PC-3 (cell line): ENCODE data around the gene AKR1C8. TPM values are rescaled to one million over a fixed set of nuclear protein-coding genes. Genes with fewer than 3 reads are reported as not detected.
"Not testable (repeated sequence)": the region's sequence is repeated elsewhere in the genome, so short reads cannot be mapped to it uniquely, and the experiment has no call there.

ENCODE experiments used
- ATAC-seq: fragments of 200-7000 bp; cut with Tn5 transposase; 2 replicates; pipeline ENCODE4 v1.9.1; 2020; ENCODE audit warnings: mild to moderate bottlenecking, moderate library complexity
- BruUV-seq: library from RNA; stranded (reverse); fragments of 400-500 nt; replicated peaks from 2 replicates; lab custom pipeline; 2021; lab: Mats Ljungman, UMichigan
- CTCF ChIA-PET: fragments of 300-600 bp; sonication (Branson Sonifier 250); formaldehyde crosslinking; loops from one replicate; lab custom pipeline; 2022; ENCODE audit warnings: antibody characterized with exemption; lab: Charles Lee
- POLR2A ChIA-PET: fragments of 300-600 bp; sonication (Branson Sonifier 250); formaldehyde crosslinking; loops from one replicate; lab custom pipeline; 2022; ENCODE audit warnings: antibody characterized with exemption; ENCODE audit not compliant: unreplicated experiment; lab: Charles Lee
- DNase-seq: peaks from one replicate; pipeline ENCODE4 v3.0.0-alpha.2; 2015
- H2AFZ ChIP-seq: fragments of 300-600 bp; sonication (generic); 2 replicates; pipeline ENCODE4 v1.6.0; 2016; ENCODE audit warnings: antibody characterized with exemption, low read length
- H3F3A ChIP-seq: fragments of 300-600 bp; sonication (generic); one replicate; pipeline ENCODE4 v1.6.0; 2017; ENCODE audit warnings: antibody characterized with exemption, low read length, control low read depth, mild to moderate bottlenecking; ENCODE audit not compliant: unreplicated experiment
- H3K27ac ChIP-seq: fragments of 300-600 bp; sonication (generic); 2 replicates; pipeline ENCODE4 v1.5.1; 2016; ENCODE audit warnings: mild to moderate bottlenecking, low read length
- H3K27me3 ChIP-seq: fragments of 300-600 bp; sonication (generic); 2 replicates; pipeline ENCODE4 v1.6.1; 2016; ENCODE audit warnings: low read length, mixed read lengths
- H3K36me3 ChIP-seq: fragments of 300-600 bp; sonication (generic); 2 replicates; pipeline ENCODE4 v1.6.1; 2016; ENCODE audit warnings: low read depth, mixed run types, low read length, mixed read lengths
- H3K4me1 ChIP-seq: fragments of 300-600 bp; sonication (generic); 2 replicates; pipeline ENCODE4 v1.5.1; 2016; ENCODE audit warnings: low read length; ENCODE audit not compliant: insufficient read depth
- H3K4me2 ChIP-seq: fragments of 300-600 bp; sonication (generic); 2 replicates; pipeline ENCODE4 v1.6.0; 2016; ENCODE audit warnings: low read length
- H3K4me3 ChIP-seq: fragments of 300-600 bp; sonication (generic); 2 replicates; pipeline ENCODE4 v1.5.1; 2016; ENCODE audit warnings: mild to moderate bottlenecking, low read length, mixed read lengths
- H3K79me2 ChIP-seq: fragments of 300-600 bp; sonication (generic); 2 replicates; pipeline ENCODE4 v1.6.1; 2017; ENCODE audit warnings: low read length, mixed read lengths
- H3K9ac ChIP-seq: fragments of 300-600 bp; sonication (generic); 2 replicates; pipeline ENCODE4 v1.6.0; 2016; ENCODE audit warnings: mild to moderate bottlenecking, low read length
- H3K9me2 ChIP-seq: fragments of 300-600 bp; sonication (generic); replicated peaks from 2 replicates; pipeline ENCODE4 v1.6.1; 2016; ENCODE audit warnings: mixed run types, low read length, mixed read lengths
- H3K9me3 ChIP-seq: fragments of 300-600 bp; sonication (generic); 2 replicates; pipeline ENCODE4 v1.6.1; 2016; ENCODE audit warnings: low read length, mixed read lengths
- H4K20me1 ChIP-seq: fragments of 300-600 bp; sonication (generic); 2 replicates; pipeline ENCODE4 v1.6.1; 2016; ENCODE audit warnings: low read length, mixed read lengths
- EZH2 ChIP-seq: fragments of 300-600 bp; sonication (generic); IDR thresholded peaks from one replicate; pipeline ENCODE4 v1.6.1; 2017; ENCODE audit warnings: antibody characterized with exemption, mild to moderate bottlenecking, low read length; ENCODE audit not compliant: unreplicated experiment
- EZH2phosphoT487 ChIP-seq: fragments of 300-600 bp; sonication (generic); IDR thresholded peaks from 2 replicates; pipeline ENCODE4 v1.6.1; 2018; ENCODE audit warnings: mild to moderate bottlenecking, antibody characterized with exemption, low read length, borderline replicate concordance
- intact Hi-C: fragments of 100-400 bp; cut with micrococcal nuclease; formaldehyde crosslinking; loops from 2 replicates; pipeline ENCODE4 v1.9.0; 2023
- total RNA-seq: library from RNA; depleted of rRNA; stranded (reverse); fragments of >200 nt; gene quantifications from 2 replicates; pipeline ENCODE4 v1.2.3, GENCODE V29; 2014
- TF ChIP-seq, protein P1 (sequence below): fragments of 300-600 bp; sonication (generic); conservative IDR thresholded peaks from 2 replicates; pipeline ENCODE4 v1.5.1; 2017; ENCODE audit warnings: antibody characterized with exemption, low read depth, mild to moderate bottlenecking, low read length

AKR1C8 gene
- total RNA-seq, 1 experiment from 2014 or later: not detected

DNA sequence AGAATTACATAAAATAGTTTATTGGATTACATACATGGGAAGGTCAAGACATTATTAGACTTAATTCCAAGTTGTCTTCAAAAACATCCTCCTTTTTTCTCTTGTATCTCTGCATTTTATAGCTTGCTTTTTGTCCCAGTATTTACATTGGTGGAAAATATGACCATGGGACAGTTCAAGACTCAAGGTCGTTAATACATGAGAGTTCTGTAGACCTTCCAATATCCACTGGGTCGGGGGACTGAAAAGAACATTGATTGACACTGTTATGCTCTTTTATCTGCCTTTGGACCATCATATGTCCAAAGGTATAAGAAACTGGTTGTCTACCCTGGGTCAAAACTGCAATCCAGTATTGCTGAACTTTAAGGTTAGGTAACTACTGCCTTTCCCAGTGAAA is 48.4 kb upstream of the AKR1C8 start:
- ATAC-seq: no peak
- H3K4me3 ChIP-seq: no peak overlapping the region
- no peaks in the 10 kb centered on the region for H3K79me2 ChIP-seq
- H3K9me3 ChIP-seq: no peaks in the 10 kb centered on the region
- H2AFZ ChIP-seq: no peak overlapping the region
- H3K27me3 ChIP-seq: no peaks in the 10 kb centered on the region
- TF ChIP-seq, protein P1, sequence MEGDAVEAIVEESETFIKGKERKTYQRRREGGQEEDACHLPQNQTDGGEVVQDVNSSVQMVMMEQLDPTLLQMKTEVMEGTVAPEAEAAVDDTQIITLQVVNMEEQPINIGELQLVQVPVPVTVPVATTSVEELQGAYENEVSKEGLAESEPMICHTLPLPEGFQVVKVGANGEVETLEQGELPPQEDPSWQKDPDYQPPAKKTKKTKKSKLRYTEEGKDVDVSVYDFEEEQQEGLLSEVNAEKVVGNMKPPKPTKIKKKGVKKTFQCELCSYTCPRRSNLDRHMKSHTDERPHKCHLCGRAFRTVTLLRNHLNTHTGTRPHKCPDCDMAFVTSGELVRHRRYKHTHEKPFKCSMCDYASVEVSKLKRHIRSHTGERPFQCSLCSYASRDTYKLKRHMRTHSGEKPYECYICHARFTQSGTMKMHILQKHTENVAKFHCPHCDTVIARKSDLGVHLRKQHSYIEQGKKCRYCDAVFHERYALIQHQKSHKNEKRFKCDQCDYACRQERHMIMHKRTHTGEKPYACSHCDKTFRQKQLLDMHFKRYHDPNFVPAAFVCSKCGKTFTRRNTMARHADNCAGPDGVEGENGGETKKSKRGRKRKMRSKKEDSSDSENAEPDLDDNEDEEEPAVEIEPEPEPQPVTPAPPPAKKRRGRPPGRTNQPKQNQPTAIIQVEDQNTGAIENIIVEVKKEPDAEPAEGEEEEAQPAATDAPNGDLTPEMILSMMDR: no peak
- TF ChIP-seq EZH2phosphoT487 (no peak), EZH2 (no peak)
- CTCF ChIA-PET: no interaction called here
- no TSS peak for BruUV-seq
- H3F3A ChIP-seq: no peaks in the 10 kb centered on the region
- no peaks in the 10 kb centered on the region for H3K36me3 ChIP-seq
- H3K4me1 ChIP-seq: peaks cover 4% of the 10 kb centered on the region; the same call in 1 of the 2 replicates
- intact Hi-C loops: no loop called here
- H3K27ac ChIP-seq: no peak overlapping the region
- no peak overlapping the region for H3K4me2 ChIP-seq
- no peak overlapping the region for H3K9ac ChIP-seq
- POLR2A ChIA-PET: no interaction called here
- DNase-seq: no peak
- H3K9me2 ChIP-seq: no peaks in the 10 kb centered on the region
- H4K20me1 ChIP-seq: no peaks in the 10 kb centered on the region

DNA sequence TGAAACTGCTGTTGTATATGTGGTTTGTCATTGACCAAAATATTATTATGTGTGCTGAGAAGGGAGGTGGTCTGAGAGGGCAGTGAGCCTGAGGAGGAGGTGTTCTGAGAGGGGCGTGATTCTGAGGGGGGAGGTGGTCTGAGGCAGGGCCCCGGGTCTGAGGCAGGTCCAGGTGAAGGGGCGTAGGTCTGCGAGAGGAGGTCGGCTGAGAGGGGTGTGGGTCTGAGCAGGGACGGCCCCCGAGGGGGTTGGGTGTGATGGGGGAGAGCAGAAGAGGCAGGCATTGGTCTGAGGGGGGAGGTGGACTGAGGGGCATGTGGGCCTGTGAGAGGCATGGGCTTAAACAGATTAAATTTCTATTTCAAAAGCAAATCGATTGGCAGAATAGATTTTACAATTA is 44.1 kb upstream of the AKR1C8 start:
- POLR2A ChIA-PET: no interaction called here
- CTCF ChIA-PET: no interaction called here
- Histone ChIP-seq H3K9me3 (no peaks in the 10 kb centered on the region), H3K9me2 (no peaks in the 10 kb centered on the region), H3K9ac (no peak overlapping the region), H3F3A (no peaks in the 10 kb centered on the region), H4K20me1 (no peaks in the 10 kb centered on the region), H2AFZ (no peak overlapping the region), H3K27ac (no peak overlapping the region), H3K4me2 (no peak overlapping the region), H3K36me3 (no peaks in the 10 kb centered on the region), H3K4me1 (peaks cover 3% of the 10 kb centered on the region; the same call in 1 of the 2 replicates), H3K79me2 (no peaks in the 10 kb centered on the region), H3K27me3 (no peaks in the 10 kb centered on the region), H3K4me3 (no peak overlapping the region)
- no peak for DNase-seq
- intact Hi-C loops: no loop called here
- ATAC-seq: no peak
- no TSS peak for BruUV-seq
- TF ChIP-seq, protein P1: no peak
- no peak for TF ChIP-seq EZH2
- no peak for TF ChIP-seq EZH2phosphoT487

DNA sequence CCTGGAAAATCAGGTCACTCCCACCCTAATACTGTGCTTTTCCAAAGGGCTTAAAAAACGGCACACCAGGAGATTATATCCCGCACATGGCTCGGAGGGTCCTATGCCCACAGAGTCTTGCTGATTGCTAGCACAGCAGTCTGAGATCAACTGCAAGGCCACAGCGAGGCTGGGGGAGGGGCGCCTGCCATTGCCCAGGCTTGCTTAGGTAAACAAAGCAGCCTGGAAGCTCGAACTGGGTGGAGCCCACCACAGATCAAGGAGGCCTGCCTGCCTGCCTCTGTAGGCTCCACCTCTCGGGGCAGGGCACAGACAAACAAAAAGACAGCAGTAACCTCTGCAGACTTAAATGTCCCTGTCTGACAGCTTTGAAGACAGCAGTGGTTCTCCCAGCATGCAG is 38.0 kb upstream of the AKR1C8 start:
- H3K27ac ChIP-seq, H4K20me1 ChIP-seq, POLR2A ChIA-PET, H3K36me3 ChIP-seq, H3K4me2 ChIP-seq, intact Hi-C loops, H3K9me2 ChIP-seq, ATAC-seq, H3K9me3 ChIP-seq, CTCF ChIA-PET, H3K9ac ChIP-seq, H3F3A ChIP-seq, H3K27me3 ChIP-seq, DNase-seq, H2AFZ ChIP-seq, BruUV-seq, H3K4me1 ChIP-seq, H3K4me3 ChIP-seq, H3K79me2 ChIP-seq: not testable (repeated sequence)
